AG10803 (cell line): ENCODE measurements around the gene SLFN14.
"Not testable (repeated sequence)": the region's sequence is repeated elsewhere in the genome, so short reads cannot be mapped to it uniquely, and the experiment has no call there.

Experiments used
- DNase-seq: peaks from one replicate; pipeline ENCODE4 v3.0.0; 2010; ENCODE audit warnings: low read depth
- H3K4me3 ChIP-seq: 2 replicates; pipeline ENCODE4 v1.5.1; 2011; ENCODE audit warnings: mild to moderate bottlenecking, low read length, control low read depth
- TF ChIP-seq, protein P1 (sequence below): conservative IDR thresholded peaks from 2 replicates; pipeline ENCODE4 v1.5.1; 2011; ENCODE audit warnings: mild to moderate bottlenecking, low read length, control low read depth, inconsistent platforms

Gene SLFN14

DNA sequence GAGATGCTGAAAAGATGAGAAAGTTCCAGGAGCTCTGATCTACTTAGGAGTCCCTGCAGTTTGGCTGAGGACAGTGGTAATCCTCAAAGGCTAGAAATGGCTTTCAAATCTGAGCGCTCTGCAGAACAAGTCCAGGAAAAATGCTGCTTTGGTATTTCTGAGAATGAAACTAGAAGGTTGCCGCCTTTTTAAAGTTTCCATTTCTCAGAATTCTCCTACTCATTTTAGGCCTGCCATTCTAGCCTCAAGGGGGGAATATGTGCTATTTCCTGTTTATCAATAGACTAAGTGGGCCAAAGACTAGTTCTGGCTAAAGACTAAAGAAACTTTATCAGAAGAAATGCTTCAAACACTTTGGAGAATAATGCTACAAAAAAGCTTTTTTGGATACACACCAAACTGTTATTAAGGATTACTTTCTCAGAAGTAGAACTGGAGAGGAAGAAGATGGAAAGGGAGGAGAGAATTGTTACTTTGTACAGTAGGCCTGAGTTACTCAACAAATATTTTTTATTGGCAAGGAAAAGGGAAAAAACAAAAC lies 22.9 kb downstream of the SLFN14 start, which contains the start of gene SLFN12L:
Gene SLFN12L, minus strand, starts transcription at position 78 of the 541 bp plus-strand sequence. CDS start 15,314 bp downstream, outside the sequence.
- TF ChIP-seq, protein P1, sequence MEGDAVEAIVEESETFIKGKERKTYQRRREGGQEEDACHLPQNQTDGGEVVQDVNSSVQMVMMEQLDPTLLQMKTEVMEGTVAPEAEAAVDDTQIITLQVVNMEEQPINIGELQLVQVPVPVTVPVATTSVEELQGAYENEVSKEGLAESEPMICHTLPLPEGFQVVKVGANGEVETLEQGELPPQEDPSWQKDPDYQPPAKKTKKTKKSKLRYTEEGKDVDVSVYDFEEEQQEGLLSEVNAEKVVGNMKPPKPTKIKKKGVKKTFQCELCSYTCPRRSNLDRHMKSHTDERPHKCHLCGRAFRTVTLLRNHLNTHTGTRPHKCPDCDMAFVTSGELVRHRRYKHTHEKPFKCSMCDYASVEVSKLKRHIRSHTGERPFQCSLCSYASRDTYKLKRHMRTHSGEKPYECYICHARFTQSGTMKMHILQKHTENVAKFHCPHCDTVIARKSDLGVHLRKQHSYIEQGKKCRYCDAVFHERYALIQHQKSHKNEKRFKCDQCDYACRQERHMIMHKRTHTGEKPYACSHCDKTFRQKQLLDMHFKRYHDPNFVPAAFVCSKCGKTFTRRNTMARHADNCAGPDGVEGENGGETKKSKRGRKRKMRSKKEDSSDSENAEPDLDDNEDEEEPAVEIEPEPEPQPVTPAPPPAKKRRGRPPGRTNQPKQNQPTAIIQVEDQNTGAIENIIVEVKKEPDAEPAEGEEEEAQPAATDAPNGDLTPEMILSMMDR, result no peak
- H3K4me3 ChIP-seq, result no peak within 1 kb of the TSS
- no peak for DNase-seq

DNA sequence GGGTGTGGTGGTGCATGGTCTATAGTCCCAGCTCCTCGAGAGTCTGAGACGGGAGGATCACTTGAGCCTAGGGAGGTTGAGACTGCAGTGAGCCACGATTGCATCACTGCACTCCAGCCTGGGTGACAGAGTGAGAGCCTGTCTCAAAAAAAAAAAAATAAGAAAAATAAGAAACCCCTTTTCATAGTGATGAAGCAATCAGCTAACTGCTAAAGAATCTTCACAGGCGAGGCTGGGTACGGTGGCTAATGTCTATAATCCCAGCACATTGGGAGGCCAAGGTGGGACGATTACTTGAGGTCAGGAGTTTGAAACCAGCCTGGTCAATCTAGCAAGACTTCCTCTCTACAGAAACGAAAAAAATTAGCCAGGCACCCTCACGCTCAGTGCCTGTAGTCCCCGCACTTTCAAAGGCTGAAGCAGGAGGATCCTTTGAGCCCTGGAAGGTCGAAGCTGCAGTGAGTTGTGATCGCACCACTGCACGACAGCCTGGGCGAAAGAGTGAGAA lies 23.9 kb downstream of the SLFN14 start:
- DNase-seq, result no peak
- TF ChIP-seq, protein P1, result no peak

DNA sequence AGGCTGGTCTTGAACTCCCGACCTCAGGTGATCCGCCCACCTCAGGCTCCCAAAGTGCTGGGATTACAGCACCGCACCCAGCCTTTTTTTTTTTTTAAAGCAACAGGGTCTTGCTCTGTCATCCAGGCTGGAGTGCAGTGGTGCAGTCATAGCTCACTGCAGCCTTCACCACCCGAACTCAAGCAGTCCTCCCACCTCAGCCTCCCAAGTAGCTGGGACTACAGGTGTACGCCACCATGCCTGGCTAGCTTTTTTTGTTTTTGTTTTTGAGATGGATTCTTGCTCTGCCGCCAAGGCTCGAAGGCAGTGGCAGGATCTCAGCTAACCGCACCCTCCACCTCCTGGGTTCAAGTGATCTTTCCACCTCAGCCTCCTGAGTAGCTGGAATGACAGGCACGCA lies 25.2 kb downstream of the SLFN14 start:
- not testable (repeated sequence) for H3K4me3 ChIP-seq

More for the DNA sequence above, 23.9 kb downstream of the SLFN14 start:
- H3K4me3 ChIP-seq, result no peak overlapping the region

DNA sequence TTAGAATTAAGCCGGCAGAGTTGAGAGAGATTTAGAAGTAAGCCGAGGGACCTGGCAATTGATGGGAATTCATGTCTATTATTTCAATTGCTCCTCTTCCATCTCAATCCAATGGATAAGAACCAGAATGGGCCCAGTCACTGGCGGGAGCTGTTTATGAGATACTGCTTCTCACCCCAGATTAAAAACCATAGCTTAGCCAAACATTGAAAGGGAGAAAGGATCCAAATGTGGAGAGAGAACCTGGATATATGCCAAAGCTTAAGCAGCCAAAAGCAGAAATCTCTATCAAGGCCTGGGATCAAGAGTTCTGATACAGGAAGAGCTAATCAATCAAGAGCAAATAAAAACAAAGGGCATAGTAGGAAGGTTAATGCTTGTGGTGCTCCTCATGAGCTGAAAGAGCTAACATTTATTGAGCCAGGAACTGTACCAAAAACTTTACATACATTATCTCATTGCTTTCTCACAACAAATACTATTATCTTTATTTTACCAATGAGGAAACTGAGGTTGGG lies 26.0 kb downstream of the SLFN14 start:
- DNase-seq, result no peak
- H3K4me3 ChIP-seq, result no peak overlapping the region
- TF ChIP-seq, protein P1, result no peak

More for the DNA sequence above, 25.2 kb downstream of the SLFN14 start:
- DNase-seq, result not testable (repeated sequence)

DNA sequence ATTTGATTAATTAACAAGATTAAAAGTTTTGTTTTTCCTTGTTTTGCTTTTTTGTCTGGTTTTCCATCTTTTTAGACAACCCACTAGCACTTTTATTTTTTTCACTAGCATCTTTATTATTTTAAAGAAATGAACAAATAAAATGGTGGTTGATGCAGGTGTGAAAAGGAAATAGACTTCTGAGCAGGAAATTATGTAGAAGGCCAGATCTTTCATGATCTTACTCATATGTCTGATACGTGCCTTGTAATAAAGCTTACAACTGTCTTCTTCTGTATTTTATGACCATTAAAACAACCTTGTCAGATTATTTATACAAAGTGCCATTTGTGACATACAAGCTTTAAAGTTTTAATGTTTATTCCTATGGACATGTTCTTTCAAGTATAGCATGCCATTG lies 29.5 kb downstream of the SLFN14 start:
- TF ChIP-seq, protein P1, result no peak
- DNase-seq, result no peak
- no peak overlapping the region for H3K4me3 ChIP-seq

DNA sequence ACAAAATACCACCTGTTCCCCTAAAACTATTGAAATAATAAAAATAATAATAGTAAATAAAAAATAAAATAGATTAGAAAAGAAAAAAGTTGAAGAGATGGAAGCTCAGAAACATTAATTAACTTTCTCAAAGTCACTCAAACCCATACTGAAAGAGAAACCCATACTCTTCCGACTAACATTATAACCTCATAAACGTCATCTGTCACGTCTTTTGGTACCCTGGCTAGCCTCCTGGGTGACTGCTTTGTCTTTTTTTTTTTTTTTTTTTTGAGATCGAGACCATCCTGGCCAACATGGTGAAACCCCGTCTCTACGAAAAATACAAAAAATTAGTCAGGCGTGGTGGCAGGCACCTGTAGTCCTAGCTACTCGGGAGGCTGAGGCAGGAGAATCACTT lies 30.8 kb downstream of the SLFN14 start:
- no peak for DNase-seq
- TF ChIP-seq, protein P1, result no peak
- no peak overlapping the region for H3K4me3 ChIP-seq

DNA sequence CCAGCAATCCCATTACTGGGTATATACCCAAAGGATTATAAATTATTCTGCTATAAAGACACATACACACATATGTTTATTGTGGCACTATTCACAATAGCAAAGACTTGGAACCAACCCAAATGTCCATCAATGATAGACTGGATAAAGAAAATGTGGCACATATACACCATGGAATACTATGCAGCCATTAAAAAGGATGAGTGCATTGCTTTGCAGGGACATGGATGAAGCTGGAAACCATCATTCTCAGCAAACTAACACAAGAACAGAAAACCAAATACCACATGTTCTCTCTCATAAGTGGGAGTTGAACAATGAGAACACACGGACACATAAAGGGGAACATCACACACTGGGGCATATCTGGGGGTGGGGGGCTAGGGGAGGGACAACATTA lies 31.3 kb downstream of the SLFN14 start:
- not testable (repeated sequence) for H3K4me3 ChIP-seq, DNase-seq

DNA sequence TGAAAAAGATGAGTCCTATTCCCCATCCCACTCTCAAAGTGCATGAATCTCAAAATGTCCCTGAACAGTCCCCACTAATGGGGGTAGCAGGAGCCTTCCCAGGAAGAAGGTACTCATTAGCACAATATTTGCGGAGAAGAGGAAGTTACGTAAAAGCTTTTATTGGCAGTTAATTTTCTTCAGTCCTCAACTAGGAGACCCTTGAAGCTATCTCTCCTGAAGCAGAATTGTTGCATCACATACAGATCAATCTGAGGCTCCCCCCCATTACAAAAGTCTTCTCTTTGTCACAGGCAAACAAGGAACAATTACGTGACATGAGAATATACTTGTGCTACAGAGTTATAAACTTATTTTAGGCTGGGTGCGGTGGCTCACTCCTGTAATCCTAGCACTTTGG lies 37.3 kb downstream of the SLFN14 start:
- no peak overlapping the region for H3K4me3 ChIP-seq
- TF ChIP-seq, protein P1, result no peak
- DNase-seq, result no peak

DNA sequence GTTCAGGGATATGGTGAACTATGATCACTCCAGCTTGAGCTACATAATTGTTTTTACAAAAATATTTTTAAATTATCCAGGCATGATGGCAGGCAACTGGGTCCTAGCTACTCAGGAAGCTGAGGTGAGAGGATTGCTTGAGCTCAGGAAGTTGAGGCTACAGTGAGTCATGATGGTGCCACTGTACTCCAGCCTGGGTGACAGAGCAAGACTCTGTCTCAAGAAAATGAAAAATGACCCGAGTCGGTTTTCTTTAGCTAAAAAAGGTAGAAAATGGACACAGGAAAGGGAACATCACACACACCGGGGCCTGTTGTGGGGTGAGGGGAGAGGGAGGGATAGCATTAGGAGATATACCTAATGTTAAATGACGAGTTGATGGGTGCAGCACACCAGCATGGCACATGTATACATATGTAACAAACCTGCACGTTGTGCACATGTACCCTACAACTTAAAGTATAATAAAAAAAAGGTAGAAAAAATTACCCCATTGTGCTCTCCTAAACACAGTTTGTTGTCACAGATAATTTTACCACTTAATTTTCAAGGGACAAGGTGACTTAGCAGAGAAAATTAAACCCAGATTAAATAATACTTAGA lies 38.9 kb downstream of the SLFN14 start:
- DNase-seq, H3K4me3 ChIP-seq: not testable (repeated sequence)
